Mesenchymal stem cell (in vitro differentiated cells and primary cell): ENCODE data around the gene TMEM121.

Experiments used
- DNase-seq: peaks from one replicate; pipeline ENCODE4 v3.0.0-alpha.2; 2013
- H2AFZ ChIP-seq: one replicate; pipeline ENCODE4 v1.6.1; 2013; ENCODE audit warnings: low read depth, mild to moderate bottlenecking, control low read depth, inconsistent platforms, low read length, moderate library complexity
- H2AK5ac ChIP-seq: 2 replicates; pipeline ENCODE4 v1.6.1; 2013; ENCODE audit warnings: low read length, moderate library complexity, mild to moderate bottlenecking, inconsistent platforms; ENCODE audit not compliant: severe bottlenecking
- H2BK120ac ChIP-seq: one replicate; pipeline ENCODE4 v1.6.1; 2013; ENCODE audit warnings: low read depth, mild to moderate bottlenecking, inconsistent platforms, low read length, moderate library complexity
- H2BK12ac ChIP-seq, 2 experiments: one replicate each; pipeline ENCODE4 v1.6.1; 2013; ENCODE audit warnings: inconsistent platforms in 2 of 2, low read length in 2 of 2, mild to moderate bottlenecking in 2 of 2, moderate library complexity in 2 of 2, control low read depth in 1 of 2
- H2BK15ac ChIP-seq: one replicate; pipeline ENCODE4 v1.6.1; 2013; ENCODE audit warnings: mild to moderate bottlenecking, low read depth, inconsistent platforms; ENCODE audit not compliant: poor library complexity, severe bottlenecking
- H2BK5ac ChIP-seq: 2 replicates; pipeline ENCODE4 v1.6.1; 2013; ENCODE audit warnings: low read depth, mild to moderate bottlenecking, low read length, control low read depth, inconsistent platforms; ENCODE audit not compliant: poor library complexity, severe bottlenecking
- H3K14ac ChIP-seq, 2 experiments: one replicate each; pipeline ENCODE4 v1.6.1; 2013; ENCODE audit warnings: inconsistent platforms in 2 of 2, low read length in 2 of 2, control low read depth in 1 of 2, mild to moderate bottlenecking in 1 of 2, moderate library complexity in 1 of 2
- H3K18ac ChIP-seq, 2 experiments: one replicate each; pipeline ENCODE4 v1.6.1; 2013; ENCODE audit warnings: inconsistent platforms in 2 of 2, low read length in 2 of 2, control low read depth in 1 of 2, low read depth in 1 of 2, mild to moderate bottlenecking in 1 of 2
- H3K23ac ChIP-seq, 2 experiments: one replicate each; pipeline ENCODE4 v1.6.1; 2013; ENCODE audit warnings: inconsistent platforms in 2 of 2, low read length in 2 of 2, mild to moderate bottlenecking in 2 of 2, moderate library complexity in 2 of 2, control low read depth in 1 of 2
- H3K27ac ChIP-seq: 2 replicates; pipeline ENCODE4 v1.5.1; 2013; ENCODE audit warnings: mild to moderate bottlenecking, moderate library complexity, low read length, control low read depth, inconsistent platforms; ENCODE audit not compliant: poor library complexity, severe bottlenecking
- H3K27me3 ChIP-seq, 2 experiments: 2 replicates each; pipeline versions ENCODE4 v1.6.1 to v1.7.0; 2013; ENCODE audit warnings: low read length in 2 of 2, mild to moderate bottlenecking in 2 of 2, moderate library complexity in 2 of 2, control low read depth in 1 of 2, inconsistent platforms in 1 of 2; ENCODE audit not compliant: control insufficient read depth in 1 of 2, insufficient read depth in 1 of 2
- H3K36me3 ChIP-seq, 2 experiments: 2 replicates each; pipeline versions ENCODE4 v1.6.1 to v1.7.0; 2013; ENCODE audit warnings: low read length in 2 of 2, control low read depth in 1 of 2, inconsistent platforms in 1 of 2, low read depth in 1 of 2, mild to moderate bottlenecking in 1 of 2; ENCODE audit not compliant: insufficient read depth in 2 of 2, control insufficient read depth in 1 of 2
- H3K4ac ChIP-seq, 2 experiments: one replicate each; pipeline ENCODE4 v1.6.1; 2013; ENCODE audit warnings: inconsistent platforms in 2 of 2, low read length in 2 of 2, mild to moderate bottlenecking in 2 of 2, moderate library complexity in 2 of 2, control low read depth in 1 of 2, low read depth in 1 of 2
- H3K4me1 ChIP-seq: 2 replicates; pipeline ENCODE4 v1.6.1; 2013; ENCODE audit warnings: low read depth, low read length, control low read depth; ENCODE audit not compliant: control insufficient read depth, insufficient read depth
- H3K4me2 ChIP-seq: 2 replicates; pipeline ENCODE4 v1.6.1; 2013; ENCODE audit warnings: low read length, mild to moderate bottlenecking, inconsistent platforms; ENCODE audit not compliant: poor library complexity, severe bottlenecking
- H3K4me3 ChIP-seq, 2 experiments: 2 replicates each; pipeline versions ENCODE4 v1.5.1 to v1.7.0; 2013; ENCODE audit warnings: low read length in 2 of 2, mild to moderate bottlenecking in 2 of 2, control low read depth in 1 of 2, low read depth in 1 of 2; ENCODE audit not compliant: insufficient read depth in 1 of 2
- H3K79me1 ChIP-seq: replicated peaks from 2 replicates; pipeline ENCODE4 v1.6.1; 2013; ENCODE audit warnings: mild to moderate bottlenecking, control low read depth, low read length, inconsistent platforms; ENCODE audit not compliant: poor library complexity, severe bottlenecking
- H3K9ac ChIP-seq: 2 replicates; pipeline ENCODE4 v1.7.0; 2013; ENCODE audit warnings: mild to moderate bottlenecking, low read length, moderate library complexity
- H3K9me3 ChIP-seq: 2 replicates; pipeline ENCODE4 v1.7.0; 2013; ENCODE audit warnings: mild to moderate bottlenecking, low read length; ENCODE audit not compliant: control insufficient read depth
- H4K8ac ChIP-seq: one replicate; pipeline ENCODE4 v1.6.1; 2013; ENCODE audit warnings: inconsistent platforms, mild to moderate bottlenecking, low read length, moderate library complexity
- H4K91ac ChIP-seq: one replicate; pipeline ENCODE4 v1.6.1; 2013; ENCODE audit warnings: mild to moderate bottlenecking, low read length, inconsistent platforms
- WGBS: methylation state at CpG from one replicate; pipeline ENCODE4 v1.1.7; 2013; ENCODE audit warnings: mixed read lengths; 5-methylcytosine and 5-hydroxymethylcytosine counted together

TMEM121 gene

GRCh38 chr14:105533391-105533790, 7.0 kb downstream of the TMEM121 start:
- Histone ChIP-seq H3K4me1 (peaks cover 4% of the 10 kb centered on the region), H2BK120ac (no peak overlapping the region), H4K91ac (no peak overlapping the region), H3K36me3 (peaks cover 0 to 9% of the 10 kb centered on the region in 2 experiments), H3K9me3 (no peaks in the 10 kb centered on the region), H3K23ac (no peak overlapping the region), H2BK12ac (no peak overlapping the region), H3K9ac (no peak overlapping the region), H2BK15ac (no peak overlapping the region), H3K79me1 (no peaks in the 10 kb centered on the region), H3K27ac (no peak overlapping the region), H2BK5ac (no peak overlapping the region), H3K4ac (no peak overlapping the region), H2AFZ (no peak overlapping the region), H3K18ac (no peak overlapping the region), H4K8ac (no peak overlapping the region), H3K27me3 (peaks cover 0 to 64% of the 10 kb centered on the region in 2 experiments), H3K14ac (no peak overlapping the region), H3K4me2 (no peak overlapping the region), H3K4me3 (no peak overlapping the region), H2AK5ac (no peak overlapping the region)
- no peak for DNase-seq
- WGBS: 85% methylated on average over 9 of the region's 9 CpGs

- Histone ChIP-seq H3K4me3 (no peak overlapping the region), H3K27me3 (peaks cover 0 to 67% of the 10 kb centered on the region in 2 experiments), H3K9me3 (no peaks in the 10 kb centered on the region), H3K4ac (no peak overlapping the region), H3K36me3 (peaks cover 0 to 5% of the 10 kb centered on the region in 2 experiments), H3K4me2 (no peak overlapping the region), H4K91ac (no peak overlapping the region), H2BK120ac (no peak overlapping the region), H2AK5ac (no peak overlapping the region), H3K23ac (no peak overlapping the region), H2BK5ac (no peak overlapping the region), H3K18ac (no peak overlapping the region), H3K79me1 (no peaks in the 10 kb centered on the region), H2AFZ (no peak overlapping the region), H3K9ac (no peak overlapping the region), H2BK12ac (no peak overlapping the region), H3K4me1 (no peaks in the 10 kb centered on the region), H4K8ac (no peak overlapping the region), H3K27ac (no peak overlapping the region), H2BK15ac (no peak overlapping the region), H3K14ac (no peak overlapping the region)
- no peak for DNase-seq
- WGBS: 79% methylated on average over 21 of the region's 21 CpGs
Observed at GRCh38 chr14:105533811-105534498, 7.6 kb downstream of the TMEM121 start.

DNA sequence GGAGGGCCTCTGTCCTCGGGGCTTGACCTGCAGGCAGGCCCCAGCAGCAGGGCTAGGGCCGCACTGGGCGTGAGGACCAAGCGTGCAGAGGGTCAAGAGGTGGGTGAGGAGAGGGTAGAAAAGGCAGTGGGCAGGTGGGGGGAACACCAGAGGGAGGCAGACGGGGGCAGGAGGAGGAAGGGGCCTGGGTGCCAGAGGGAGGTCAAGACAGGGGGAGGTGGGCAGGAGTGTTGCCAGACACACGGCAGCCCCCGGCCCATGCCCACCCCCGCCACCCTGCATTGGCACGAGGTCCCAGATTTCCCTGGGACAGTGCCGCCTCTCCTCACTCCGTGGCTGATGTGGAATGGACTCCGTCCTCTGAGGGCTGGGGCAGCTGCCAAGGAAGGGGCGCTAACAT, 8.2 kb downstream of the TMEM121 start:
- Histone ChIP-seq H3K79me1 (no peaks in the 10 kb centered on the region), H3K14ac (no peak overlapping the region), H3K18ac (no peak overlapping the region), H2AK5ac (no peak overlapping the region), H3K9me3 (no peaks in the 10 kb centered on the region), H2BK15ac (no peak overlapping the region), H3K36me3 (no peaks in the 10 kb centered on the region), H4K91ac (no peak overlapping the region), H3K27ac (no peak overlapping the region), H2BK5ac (no peak overlapping the region), H4K8ac (no peak overlapping the region), H2BK12ac (no peak overlapping the region), H3K4me1 (no peaks in the 10 kb centered on the region), H2AFZ (no peak overlapping the region), H2BK120ac (no peak overlapping the region), H3K23ac (no peak overlapping the region), H3K4me3 (no peak overlapping the region), H3K27me3 (peaks cover 0 to 66% of the 10 kb centered on the region in 2 experiments), H3K4me2 (no peak overlapping the region), H3K9ac (no peak overlapping the region), H3K4ac (no peak overlapping the region)
- WGBS: 81% methylated on average over 13 of the region's 13 CpGs
- no peak for DNase-seq

- WGBS: 82% methylated on average over 7 of the region's 7 CpGs
Observed at GRCh38 chr14:105536051-105536450, 9.7 kb downstream of the TMEM121 start.

More at GRCh38 chr14:105536051-105536450, 9.7 kb downstream of the TMEM121 start:
- Histone ChIP-seq H2BK5ac (no peak overlapping the region), H4K91ac (no peak overlapping the region), H3K79me1 (no peaks in the 10 kb centered on the region), H3K4me3 (no peak overlapping the region), H3K18ac (no peak overlapping the region), H2BK15ac (no peak overlapping the region), H3K4me2 (no peak overlapping the region), H2AFZ (no peak overlapping the region), H3K4ac (no peak overlapping the region), H2BK12ac (no peak overlapping the region), H2AK5ac (no peak overlapping the region), H2BK120ac (no peak overlapping the region), H3K27ac (no peak overlapping the region), H4K8ac (no peak overlapping the region), H3K23ac (no peak overlapping the region), H3K36me3 (no peaks in the 10 kb centered on the region), H3K27me3 (peaks cover 0 to 63% of the 10 kb centered on the region in 2 experiments), H3K9ac (no peak overlapping the region), H3K9me3 (no peaks in the 10 kb centered on the region), H3K14ac (no peak overlapping the region), H3K4me1 (no peaks in the 10 kb centered on the region)
- no peak for DNase-seq
